K562 (cell line): ENCODE results near the gene COL15A1. TPM values are rescaled to one million over a fixed set of nuclear protein-coding genes. Genes with fewer than 3 reads are reported as not detected.

Source experiments
- ATAC-seq: fragments of 200-7000 bp; cut with Tn5 transposase; 3 replicates; pipeline ENCODE4 v1.9.1; 2020; ENCODE audit warnings: moderate library complexity
- BruUV-seq: library from RNA; stranded (reverse); fragments of 400-500 nt; replicated peaks from 2 replicates; lab custom pipeline; 2021; lab: Mats Ljungman, UMichigan
- CTCF ChIA-PET: fragments of 300-600 bp; formaldehyde crosslinking; extraction: SDS; loops from one replicate; lab custom pipeline; 2021; ENCODE audit warnings: low intra/inter-chr PET ratio; lab: Yijun Ruan, JAX
- POLR2A ChIA-PET: fragments of 300-600, 350-650 bp; sonication (Branson Sonifier 250); formaldehyde crosslinking; extraction: SDS; loops from one replicate; lab custom pipeline; 2021; ENCODE audit warnings: antibody characterized with exemption, inconsistent platforms; lab: Yijun Ruan, JAX
- DNase-seq, 4 experiments: peaks; one replicate each; pipeline versions ENCODE4 v3.0.0 to v3.0.0-alpha.2; 2011 to 2018; ENCODE audit warnings: low spot score in 3 of 4, mixed read lengths in 3 of 4; ENCODE audit errors: extremely low read depth in 1 of 4
- FAIRE-seq: peaks from 2 replicates; lab custom pipeline; 2011; peaks lifted over from hg19 to GRCh38; lab: Jason Lieb, UNC
- H2AFZ ChIP-seq: 2 replicates; pipeline ENCODE4 v1.6.0; 2011; ENCODE audit warnings: low read depth, low read length, control low read depth, inconsistent platforms
- H3K27ac ChIP-seq: fragments of 200-600 bp; 3 replicates; pipeline ENCODE4 v1.8.0; 2011; ENCODE audit warnings: low read depth, mild to moderate bottlenecking, control low read depth, inconsistent platforms, low read length, moderate library complexity, mixed read lengths; ENCODE audit errors: extremely low read depth
- H3K27me3 ChIP-seq, 2 experiments: fragments of 300-600 bp in 1 of 2; 2 replicates in 1 of 2; 3 replicates in 1 of 2; pipeline versions ENCODE4 v1.6.0 to v1.8.0; 2011; ENCODE audit warnings: inconsistent platforms in 2 of 2, low read length in 2 of 2, mild to moderate bottlenecking in 1 of 2, mixed read lengths in 1 of 2, moderate library complexity in 1 of 2; ENCODE audit not compliant: control insufficient read depth in 2 of 2, insufficient read depth in 2 of 2
- H3K36me3 ChIP-seq: fragments of 300-600 bp; 3 replicates; pipeline ENCODE4 v1.8.0; 2011; ENCODE audit warnings: mild to moderate bottlenecking, low read length, inconsistent platforms; ENCODE audit not compliant: control insufficient read depth, insufficient read depth
- H3K4me1 ChIP-seq, 2 experiments: fragments of 200-600 bp in 1 of 2; replicated peaks in 1 of 2; 2 replicates in 1 of 2; 3 replicates in 1 of 2; pipeline versions ENCODE4 v1.5.1 to v1.8.0; 2011; ENCODE audit warnings: inconsistent platforms in 2 of 2, low read length in 2 of 2, mild to moderate bottlenecking in 1 of 2, mixed read lengths in 1 of 2, moderate library complexity in 1 of 2; ENCODE audit not compliant: control insufficient read depth in 2 of 2, insufficient read depth in 2 of 2
- H3K4me2 ChIP-seq: 2 replicates; pipeline ENCODE4 v1.6.1; 2011; ENCODE audit warnings: low read length, control low read depth, inconsistent platforms, mixed read lengths; ENCODE audit not compliant: insufficient read depth
- H3K4me3 ChIP-seq: fragments of 200-600 bp; sonication (generic), shearing (Covaris generic); 2 replicates; pipeline ENCODE4 v1.5.1; 2016; ENCODE audit warnings: control low read depth, inconsistent platforms
- H3K79me2 ChIP-seq: fragments of 200-600 bp; 3 replicates; pipeline ENCODE4 v1.8.0; 2011; ENCODE audit warnings: low read length, inconsistent platforms; ENCODE audit not compliant: control insufficient read depth, insufficient read depth
- H3K9ac ChIP-seq, 2 experiments: 2 replicates each; pipeline versions ENCODE4 v1.6.0 to v1.6.1; 2011; ENCODE audit warnings: low read depth in 2 of 2, low read length in 2 of 2, control low read depth in 1 of 2, inconsistent platforms in 1 of 2, mild to moderate bottlenecking in 1 of 2, mixed read lengths in 1 of 2; ENCODE audit not compliant: insufficient read depth in 1 of 2
- H3K9me1 ChIP-seq: one replicate; pipeline ENCODE4 v1.6.0; 2011; ENCODE audit warnings: inconsistent platforms, mild to moderate bottlenecking, low read length, moderate library complexity; ENCODE audit not compliant: control insufficient read depth, insufficient read depth
- H3K9me3 ChIP-seq: replicated peaks from 2 replicates; pipeline ENCODE4 v1.5.1; 2011; ENCODE audit warnings: low read depth, low read length, inconsistent platforms; ENCODE audit not compliant: control insufficient read depth, insufficient read depth
- H4K20me1 ChIP-seq: replicated peaks from 2 replicates; pipeline ENCODE4 v1.6.1; 2011; ENCODE audit warnings: low read length, inconsistent platforms, mixed read lengths; ENCODE audit not compliant: control insufficient read depth, insufficient read depth
- FOSL1 ChIP-seq: fragments of 200-800 bp; sonication (Bioruptor generic); conservative IDR thresholded peaks from 2 replicates; pipeline ENCODE4 v1.6.1; 2016; ENCODE audit warnings: missing genetic modification characterization, missing compliant biosample characterization
- GTF2F1 ChIP-seq: IDR thresholded peaks from 2 replicates; pipeline ENCODE4 v1.6.1; 2011; ENCODE audit warnings: low read depth, low read length, improper control_type of control experiment
- MEF2D ChIP-seq: conservative IDR thresholded peaks from 2 replicates; pipeline ENCODE4 v1.6.1; 2016; ENCODE audit warnings: low read depth, missing genetic modification characterization, missing compliant biosample characterization
- MYC ChIP-seq, 2 experiments: fragments of 250-450 bp in 1 of 2; sonication (Bioruptor Pico) in 1 of 2; IDR thresholded peaks; 2 replicates each; pipeline versions ENCODE4 v1.5.1 to v1.6.1; 2012 to 2021; ENCODE audit warnings: low read depth in 2 of 2, borderline replicate concordance in 1 of 2, improper control_type of control experiment in 1 of 2, low read length in 1 of 2, mild to moderate bottlenecking in 1 of 2, moderate library complexity in 1 of 2
- PREB ChIP-seq: sonication (generic); formaldehyde crosslinking; IDR thresholded peaks from 2 replicates; pipeline ENCODE4 v1.8.1; 2023; ENCODE audit warnings: mild to moderate bottlenecking, missing genetic modification reagents
- PRMT5 ChIP-seq: sonication (generic); formaldehyde crosslinking; IDR thresholded peaks from 2 replicates; pipeline ENCODE4 v1.5.0; 2020; ENCODE audit warnings: missing genetic modification reagents
- ZNF232 ChIP-seq: sonication (generic); formaldehyde crosslinking; IDR thresholded peaks from 2 replicates; pipeline ENCODE4 v1.8.0; 2022; ENCODE audit warnings: mild to moderate bottlenecking, missing genetic modification reagents
- ZNF707 ChIP-seq: fragments of 250-450 bp; sonication (Bioruptor Pico); conservative IDR thresholded peaks from 2 replicates; pipeline ENCODE4 v1.8.0; 2022; ENCODE audit warnings: inconsistent platforms, mild to moderate bottlenecking, moderate library complexity
- WGBS: fragments of 100-300 bp; shearing (Covaris generic); methylation state at CpG from one replicate; pipeline ENCODE4 v1.1.6; 2016; ENCODE audit warnings: low coverage, mixed read lengths; ENCODE audit not compliant: insufficient coverage; ENCODE audit errors: missing lambda C conversion rate; 5-methylcytosine and 5-hydroxymethylcytosine counted together
- in situ Hi-C: fragments of 300-500 bp; cut with MboI; formaldehyde crosslinking; loops from 4 replicates; pipeline ENCODE4 v1.15.0; 2018; ENCODE audit warnings: inconsistent platforms, mixed read lengths
- intact Hi-C: fragments of 100-400 bp; cut with micrococcal nuclease; formaldehyde crosslinking; loops from 2 replicates; pipeline ENCODE4 v1.14.2; 2022
- polyA plus RNA-seq, 8 experiments: library from polyadenylated mRNA; depleted of rRNA in 4 of 8; stranded (reverse) in 5 of 8; unstranded in 3 of 8; fragments of >200 nt; fragmentation: Nextera tagmentation in 2 of 8; fragmentation: Illumina TruSeq in 1 of 8; extraction: Ambion mirVana in 2 of 8; extraction: Trizol in 1 of 8; gene quantifications; 2 replicates each; pipeline versions ENCODE4 v1.2.1 to v1.2.3, GENCODE V29; 2011 to 2014; ENCODE audit warnings: inconsistent platforms in 1 of 8, missing spikeins in 1 of 8
- total RNA-seq, 7 experiments: library from RNA; depleted of rRNA in 6 of 7; stranded (reverse); fragments of >200 nt in 6 of 7; fragmentation: Illumina TruSeq in 2 of 7; extraction: Trizol in 2 of 7; gene quantifications; 2 replicates each; pipeline versions ENCODE4 v1.2.1 to v1.2.3, GENCODE V29; 2011 to 2021; ENCODE audit warnings: low replicate concordance in 1 of 7

The COL15A1 gene
- total and polyA plus RNA-seq, 9 of the 15 experiments (the other 6 are each of a cell fraction or from before 2014, with no cell fraction given) = 0.46 to 5.1 (median 2.6) TPM

GRCh38 chr9:99040911-99041582 is 97.3 kb downstream of the COL15A1 start (continued):
- TF ChIP-seq ZNF232 (CRISPR knock-in tag) (no peak), ZNF707 (CRISPR knock-in tag) (no peak), MYC (IDR thresholded peaks at IDR 0.05; ENCODE audit: low read depth, low read length) (no peak), MYC (CRISPR knock-in tag; IDR thresholded peaks at IDR 0.05; ENCODE audit: borderline replicate concordance, low read depth) (no peak)

GRCh38 chr9:99041618-99042017 is 97.9 kb downstream of the COL15A1 start:
- POLR2A ChIA-PET = interaction anchor here (0.8 kb wide), 1 partner anchor 33 kb away, joined by 3 read pairs; no protein-coding TSS in a partner anchor

More at GRCh38 chr9:99041618-99042017, 97.9 kb downstream of the COL15A1 start:
- no peaks in the 10 kb centered on the region for H3K9me1 ChIP-seq
- peaks cover 2% of the 10 kb centered on the region; the same call in 1 of the 2 replicates for H3K9me3 ChIP-seq
- H3K4me2 ChIP-seq = no peak overlapping the region
- ATAC-seq = no peak
- BruUV-seq = no TSS peak
- H3K4me3 ChIP-seq = no peak overlapping the region
- H3K4me1 ChIP-seq = peaks cover 0 to 5% of the 10 kb centered on the region in 2 experiments; a peak in 2 of 5 replicates
- CTCF ChIA-PET = no interaction called here
- TF ChIP-seq GTF2F1 (no peak), PREB (CRISPR knock-in tag) (no peak), MEF2D (tag) (no peak), FOSL1 (tag) (no peak), PRMT5 (CRISPR knock-in tag) (no peak)
- H3K36me3 ChIP-seq = no peaks in the 10 kb centered on the region
- no peaks in the 10 kb centered on the region for H4K20me1 ChIP-seq
- H3K79me2 ChIP-seq = no peaks in the 10 kb centered on the region
- H2AFZ ChIP-seq = no peak overlapping the region
- in situ Hi-C loops = no loop called here
- WGBS = 56% methylated on average over 4 of the region's 4 CpGs
- FAIRE-seq = no peak
- intact Hi-C loops = no loop called here
- H3K9ac ChIP-seq = peak overlapping the region in 1 of 2 experiments; percentile 39; a peak in 1 of 4 replicates
- no peak for DNase-seq
- H3K27ac ChIP-seq = no peak overlapping the region
- no peaks in the 10 kb centered on the region for H3K27me3 ChIP-seq
